ENCODE measurements around the gene ZP2.
"Not testable (repeated sequence)": the region's sequence is repeated elsewhere in the genome, so short reads cannot be mapped to it uniquely, and the experiment has no call there.

Gene ZP2

GRCh38 chr16:21211486-21211885, at the start of gene ZP2:
ZP2 (minus strand) TSS chr16:21211574; CDS start chr16:21211547, 27 bp downstream.
- no peak for TF ChIP-seq CTCF (IDR thresholded peaks at IDR 0.05; ENCODE audit: low read depth, low read length, missing control alignments)
- in situ Hi-C loops (cut with HindIII; ENCODE audit: low sequenced_read_pairs), result no loop called here
- no peak within 1 kb of the TSS for H3K4me3 ChIP-seq (ENCODE audit: low read depth, low read length)
- no peak for DNase-seq (ENCODE audit: low read depth)

- TF ChIP-seq CTCF (IDR thresholded peaks at IDR 0.05; ENCODE audit: low read depth, low read length, missing control alignments), result no peak
- no peak for DNase-seq (ENCODE audit: low read depth)
- in situ Hi-C loops (cut with HindIII; ENCODE audit: low sequenced_read_pairs), result loop anchor here (10.0 kb wide), 1 partner anchor 242 kb away; no protein-coding TSS in a partner anchor
- no peak overlapping the region for H3K4me3 ChIP-seq (ENCODE audit: low read depth, low read length)
These were observed 45.9 kb upstream of the ZP2 start for GRCh38 chr16:21257284-21257683.

- in situ Hi-C loops (cut with HindIII; ENCODE audit: low sequenced_read_pairs), result loop anchor here (10.0 kb wide), 1 partner anchor 242 kb away; no protein-coding TSS in a partner anchor
- no peak for TF ChIP-seq CTCF (IDR thresholded peaks at IDR 0.05; ENCODE audit: low read depth, low read length, missing control alignments)
These were observed 45.3 kb upstream of the ZP2 start for GRCh38 chr16:21256636-21257035.

GRCh38 chr16:21253470-21253869, 42.1 kb upstream of the ZP2 start:
- in situ Hi-C loops (cut with HindIII; ENCODE audit: low sequenced_read_pairs), result loop anchor here (10.0 kb wide), 1 partner anchor 239 kb away; no protein-coding TSS in a partner anchor

More at GRCh38 chr16:21256636-21257035, 45.3 kb upstream of the ZP2 start:
- DNase-seq (ENCODE audit: low read depth), result no peak
- H3K4me3 ChIP-seq (ENCODE audit: low read depth, low read length), result no peak overlapping the region

GRCh38 chr16:21250072-21250923, 38.9 kb upstream of the ZP2 start:
- H3K4me3 ChIP-seq (ENCODE audit: low read depth, low read length), result no peak overlapping the region
- TF ChIP-seq CTCF (IDR thresholded peaks at IDR 0.05; ENCODE audit: low read depth, low read length, missing control alignments), result no peak
- no peak for DNase-seq (ENCODE audit: low read depth)
- in situ Hi-C loops (cut with HindIII; ENCODE audit: low sequenced_read_pairs), result loop anchor here (10.0 kb wide), 1 partner anchor 235 kb away; no protein-coding TSS in a partner anchor

More at GRCh38 chr16:21253470-21253869, 42.1 kb upstream of the ZP2 start:
- no peak overlapping the region for H3K4me3 ChIP-seq (ENCODE audit: low read depth, low read length)
- DNase-seq (ENCODE audit: low read depth), result no peak
- TF ChIP-seq CTCF (IDR thresholded peaks at IDR 0.05; ENCODE audit: low read depth, low read length, missing control alignments), result no peak

- H3K4me3 ChIP-seq (ENCODE audit: low read depth, low read length); DNase-seq (ENCODE audit: low read depth); in situ Hi-C loops (cut with HindIII; ENCODE audit: low sequenced_read_pairs): not testable (repeated sequence)
These were observed 36.8 kb upstream of the ZP2 start for GRCh38 chr16:21248179-21248578.
